H1 (cell line): ENCODE measurements around the gene VPS9D1. TPM values are rescaled to one million over a fixed set of nuclear protein-coding genes. Genes with fewer than 3 reads are reported as not detected.

Source experiments
- CTCF ChIA-PET: fragments of 300-600 bp; sonication (Branson Sonifier 250); formaldehyde crosslinking; loops from one replicate; lab custom pipeline; 2021; ENCODE audit not compliant: partially characterized antibody; lab: Charles Lee
- POLR2A ChIA-PET: fragments of 300-600 bp; sonication (Branson Sonifier 250); formaldehyde crosslinking; loops from one replicate; lab custom pipeline; 2021; ENCODE audit warnings: inconsistent platforms; ENCODE audit not compliant: partially characterized antibody; lab: Charles Lee
- DNase-seq, 2 experiments: peaks; one replicate each; pipeline versions ENCODE4 v3.0.0 to v3.0.0-alpha.2; 2010 to 2022; ENCODE audit warnings: low spot score in 2 of 2, low read depth in 1 of 2, mixed read lengths in 1 of 2
- FAIRE-seq: peaks from 2 replicates; lab custom pipeline; 2011; peaks lifted over from hg19 to GRCh38; lab: Jason Lieb, UNC
- H2AFZ ChIP-seq: 2 replicates; pipeline ENCODE4 v1.8.1; 2012; ENCODE audit warnings: low read length, inconsistent platforms
- H2AK5ac ChIP-seq: 2 replicates; pipeline ENCODE4 v1.6.1; 2013; ENCODE audit warnings: low read depth, low read length
- H2BK120ac ChIP-seq: replicated peaks from 2 replicates; pipeline ENCODE3; 2013; ENCODE audit warnings: low read depth, low read length, inconsistent platforms
- H2BK12ac ChIP-seq: 2 replicates; pipeline ENCODE4 v1.6.1; 2013; ENCODE audit warnings: low read depth, low read length
- H2BK15ac ChIP-seq: 2 replicates; pipeline ENCODE4 v1.6.1; 2013; ENCODE audit warnings: low read length
- H2BK20ac ChIP-seq: 2 replicates; pipeline ENCODE4 v1.6.1; 2013; ENCODE audit warnings: low read length
- H2BK5ac ChIP-seq: 2 replicates; pipeline ENCODE4 v1.6.1; 2013; ENCODE audit warnings: low read depth, low read length
- H3K14ac ChIP-seq: 2 replicates; pipeline ENCODE4 v1.6.1; 2013; ENCODE audit warnings: inconsistent platforms; ENCODE audit not compliant: insufficient read length
- H3K18ac ChIP-seq: 2 replicates; pipeline ENCODE4 v1.6.1; 2013; ENCODE audit warnings: low read length; ENCODE audit errors: extremely low read depth
- H3K23ac ChIP-seq: 2 replicates; pipeline ENCODE4 v1.6.1; 2013; ENCODE audit warnings: inconsistent platforms; ENCODE audit not compliant: insufficient read length
- H3K23me2 ChIP-seq: 2 replicates; pipeline ENCODE4 v1.6.1; 2013; ENCODE audit warnings: low read depth, low read length
- H3K27ac ChIP-seq: 2 replicates; pipeline ENCODE4 v1.6.1; 2011; ENCODE audit warnings: low read depth, low read length, inconsistent platforms
- H3K27me3 ChIP-seq, 4 experiments: replicated peaks in 1 of 4; 1 replicate in 1 of 4; 2 replicates in 3 of 4; pipeline versions ENCODE4 v1.6.1 to v1.8.1; 2011 to 2013; ENCODE audit warnings: low read length in 3 of 4, mild to moderate bottlenecking in 3 of 4, inconsistent platforms in 2 of 4, mixed read lengths in 2 of 4, moderate library complexity in 1 of 4; ENCODE audit not compliant: control insufficient read depth in 3 of 4, insufficient read depth in 3 of 4; ENCODE audit errors: extremely low read depth in 1 of 4
- H3K36me3 ChIP-seq, 4 experiments: 2 replicates each; pipeline versions ENCODE4 v1.6.1 to v1.8.1; 2011 to 2013; ENCODE audit warnings: mild to moderate bottlenecking in 4 of 4, low read length in 3 of 4, moderate library complexity in 2 of 4, control low read depth in 1 of 4, inconsistent platforms in 1 of 4; ENCODE audit not compliant: insufficient read depth in 4 of 4, control insufficient read depth in 2 of 4
- H3K4ac ChIP-seq: replicated peaks from 2 replicates; pipeline ENCODE3; 2013; ENCODE audit warnings: low read length, low read depth, mixed read lengths, inconsistent platforms; ENCODE audit not compliant: insufficient read length
- H3K4me1 ChIP-seq, 4 experiments: replicated peaks in 1 of 4; 1 replicate in 1 of 4; 2 replicates in 3 of 4; pipeline versions ENCODE4 v1.6.1 to v1.8.1; 2011 to 2013; ENCODE audit warnings: low read length in 3 of 4, inconsistent platforms in 2 of 4, mixed read lengths in 1 of 4; ENCODE audit not compliant: insufficient read depth in 4 of 4, control insufficient read depth in 3 of 4
- H3K4me2 ChIP-seq, 2 experiments: 2 replicates each; pipeline versions ENCODE4 v1.6.1 to v1.8.1; 2011 to 2013; ENCODE audit warnings: low read depth in 2 of 2, low read length in 2 of 2, control low read depth in 1 of 2, inconsistent platforms in 1 of 2, mild to moderate bottlenecking in 1 of 2; ENCODE audit not compliant: insufficient read depth in 1 of 2
- H3K4me3 ChIP-seq, 4 experiments: fragments of 200-600, 300-600 bp in 1 of 4; sonication (generic), shearing (Covaris generic), sonication (Bioruptor Twin) in 1 of 4; 2 replicates each; pipeline versions ENCODE4 v1.5.1 to v1.8.1; 2011 to 2016; ENCODE audit warnings: low read length in 4 of 4, low read depth in 3 of 4, control low read depth in 2 of 4, inconsistent platforms in 2 of 4, mild to moderate bottlenecking in 2 of 4, mixed read lengths in 1 of 4, moderate library complexity in 1 of 4; ENCODE audit not compliant: insufficient read depth in 2 of 4; ENCODE audit errors: extremely low read depth in 1 of 4
- H3K56ac ChIP-seq: replicated peaks from 2 replicates; pipeline ENCODE3; 2013; ENCODE audit warnings: low read depth, mild to moderate bottlenecking, mixed read lengths, low read length, inconsistent platforms; ENCODE audit not compliant: insufficient read length
- H3K79me1 ChIP-seq: 2 replicates; pipeline ENCODE4 v1.6.1; 2013; ENCODE audit warnings: low read depth, low read length, control low read depth
- H3K79me2 ChIP-seq, 2 experiments: 2 replicates each; pipeline versions ENCODE4 v1.6.1 to v1.8.1; 2012 to 2013; ENCODE audit warnings: low read length in 2 of 2, mild to moderate bottlenecking in 2 of 2, inconsistent platforms in 1 of 2; ENCODE audit not compliant: insufficient read depth in 2 of 2, control insufficient read depth in 1 of 2
- H3K9ac ChIP-seq, 4 experiments: replicated peaks in 1 of 4; 1 replicate in 1 of 4; 2 replicates in 3 of 4; pipeline versions ENCODE4 v1.6.1 to v1.8.1; 2011 to 2013; ENCODE audit warnings: low read depth in 3 of 4, low read length in 3 of 4, control low read depth in 2 of 4, mild to moderate bottlenecking in 2 of 4, moderate library complexity in 2 of 4, inconsistent platforms in 1 of 4; ENCODE audit errors: extremely low read depth in 1 of 4
- H3K9me3 ChIP-seq, 2 experiments: 2 replicates each; pipeline versions ENCODE4 v1.6.1 to v1.8.1; 2012 to 2013; ENCODE audit warnings: mild to moderate bottlenecking in 2 of 2, moderate library complexity in 2 of 2, control low read depth in 1 of 2, inconsistent platforms in 1 of 2, low read depth in 1 of 2, low read length in 1 of 2, mixed read lengths in 1 of 2; ENCODE audit not compliant: insufficient read depth in 2 of 2
- H4K20me1 ChIP-seq, 2 experiments: replicated peaks in 1 of 2; 2 replicates each; pipeline versions ENCODE3 to v1.8.1; 2011 to 2013; ENCODE audit warnings: inconsistent platforms in 2 of 2, low read length in 2 of 2, mild to moderate bottlenecking in 1 of 2; ENCODE audit not compliant: insufficient read depth in 2 of 2, control insufficient read depth in 1 of 2
- H4K5ac ChIP-seq: 2 replicates; pipeline ENCODE4 v1.6.1; 2013; ENCODE audit warnings: low read length, low read depth, mixed read lengths, inconsistent platforms; ENCODE audit not compliant: insufficient read length
- H4K8ac ChIP-seq: 2 replicates; pipeline ENCODE4 v1.8.0; 2013; ENCODE audit warnings: mild to moderate bottlenecking, moderate library complexity, low read length, inconsistent platforms; ENCODE audit not compliant: insufficient read depth; ENCODE audit errors: extremely low read depth
- H4K91ac ChIP-seq: replicated peaks from 2 replicates; pipeline ENCODE3; 2013; ENCODE audit warnings: low read length, mixed read lengths, inconsistent platforms; ENCODE audit not compliant: insufficient read length
- BRCA1 ChIP-seq: IDR thresholded peaks from 2 replicates; pipeline ENCODE4 v1.6.1; 2012; ENCODE audit warnings: low read depth, low read length, improper control_type of control experiment
- CBX5 ChIP-seq: fragments of 300-800, 300-1000 bp; sonication (generic); IDR thresholded peaks from 2 replicates; pipeline ENCODE4 v1.7.1; 2016; ENCODE audit warnings: antibody characterized with exemption, low read length, low read depth
- EP300 ChIP-seq, 2 experiments: IDR thresholded peaks; 1 replicate in 1 of 2; 2 replicates in 1 of 2; pipeline ENCODE4 v1.6.1; 2011 to 2012; ENCODE audit warnings: low read depth in 2 of 2, low read length in 2 of 2, mild to moderate bottlenecking in 2 of 2, borderline replicate concordance in 1 of 2, inconsistent platforms in 1 of 2, moderate library complexity in 1 of 2
- NANOG ChIP-seq: IDR thresholded peaks from 2 replicates; pipeline ENCODE4 v1.6.1; 2011; ENCODE audit warnings: low read length, low read depth, mild to moderate bottlenecking, inconsistent platforms; ENCODE audit not compliant: insufficient read depth, poor library complexity, severe bottlenecking
- POLR2A ChIP-seq, 2 experiments: IDR thresholded peaks; 1 replicate in 1 of 2; 2 replicates in 1 of 2; pipeline ENCODE4 v1.6.1; 2011; ENCODE audit warnings: low read depth in 2 of 2, low read length in 2 of 2, mild to moderate bottlenecking in 2 of 2; ENCODE audit errors: control extremely low read depth in 1 of 2
- RAD21 ChIP-seq, 2 experiments: IDR thresholded peaks in 1 of 2; conservative IDR thresholded peaks in 1 of 2; 2 replicates each; pipeline ENCODE4 v1.6.1; 2011; ENCODE audit warnings: low read depth in 2 of 2, low read length in 2 of 2, improper control_type of control experiment in 1 of 2, inconsistent platforms in 1 of 2, mild to moderate bottlenecking in 1 of 2, moderate library complexity in 1 of 2
- RBBP5 ChIP-seq: IDR thresholded peaks from 2 replicates; pipeline ENCODE4 v1.7.1; 2012; ENCODE audit warnings: low read depth, mild to moderate bottlenecking, inconsistent platforms, low read length, moderate library complexity, borderline replicate concordance
- TBP ChIP-seq: IDR thresholded peaks from 2 replicates; pipeline ENCODE4 v1.6.1; 2011; ENCODE audit warnings: low read depth, low read length, improper control_type of control experiment
- USF2 ChIP-seq: IDR thresholded peaks from 2 replicates; pipeline ENCODE4 v1.6.1; 2011; ENCODE audit warnings: low read length, improper control_type of control experiment
- ZNF274 ChIP-seq: IDR thresholded peaks from 2 replicates; pipeline ENCODE4 v1.7.0; 2012; ENCODE audit warnings: low read length, borderline replicate concordance; ENCODE audit errors: extremely low read depth
- WGBS, 2 experiments: shearing (Covaris generic) in 1 of 2; methylation state at CpG; one replicate each; pipeline versions ENCODE4 v1.1.6 to v1.1.7; 2013 to 2015; ENCODE audit warnings: low lambda C conversion rate in 2 of 2, mixed read lengths in 2 of 2, inconsistent platforms in 1 of 2, low coverage in 1 of 2, missing lambda C conversion rate in 1 of 2; ENCODE audit not compliant: insufficient replicate concordance in 2 of 2, insufficient coverage in 1 of 2, insufficient read length in 1 of 2; ENCODE audit errors: extremely low coverage in 1 of 2, missing lambda C conversion rate in 1 of 2; 5-methylcytosine and 5-hydroxymethylcytosine counted together
- polyA plus RNA-seq, 7 experiments: library from polyadenylated mRNA; depleted of rRNA in 3 of 7; stranded (reverse) in 5 of 7; unstranded in 2 of 7; fragments of >200 nt in 5 of 7; fragments of 200-250 nt in 2 of 7; gene quantifications; 1 replicate in 5 of 7; 2 replicates in 1 of 7; 4 replicates in 1 of 7; pipeline versions ENCODE4 v1.2.1 to v1.2.3, GENCODE V29; 2011 to 2013; ENCODE audit warnings: missing spikeins in 2 of 7, mixed read lengths in 2 of 7
- total RNA-seq: library from RNA; stranded (reverse); fragmentation: NEBNext Ultra II Directional; extraction: Animal tissue kit (Norgen Biotek cat#: 25700); gene quantifications from 2 replicates; pipeline ENCODE4 v1.2.1, GENCODE V29; 2021

VPS9D1 gene
- total and polyA plus RNA-seq, 2 of the 8 experiments (the other 6 are each of a cell fraction or from before 2014, with no cell fraction given): 2.9 to 5.4 TPM

GRCh38 chr16:89733322-89733721 is 12.6 kb upstream of the VPS9D1 start:
- H3K9me3 ChIP-seq: no peaks in the 10 kb centered on the region
- CTCF ChIA-PET: interaction anchor here (1.1 kb wide), 2 partner anchors 9 to 28 kb away, joined by 3 to 5 read pairs; no protein-coding TSS in a partner anchor
- H3K27ac ChIP-seq: no peak overlapping the region
- peaks cover 0 to 7% of the 10 kb centered on the region in 2 experiments for H4K20me1 ChIP-seq
- no peak overlapping the region for H3K18ac ChIP-seq
- H2BK20ac ChIP-seq: no peak overlapping the region
- H3K23me2 ChIP-seq: no peaks in the 10 kb centered on the region
- no peak overlapping the region for H4K8ac ChIP-seq
- no peak overlapping the region for H4K5ac ChIP-seq
- H3K4me2 ChIP-seq: no peak overlapping the region
- no peak overlapping the region for H3K4ac ChIP-seq
- DNase-seq: no peak
- H4K91ac ChIP-seq: no peak overlapping the region
- no peak overlapping the region for H2AFZ ChIP-seq
- no peak overlapping the region for H2BK15ac ChIP-seq
- no peak for TF ChIP-seq RBBP5
- no peak for TF ChIP-seq POLR2A (IDR thresholded peaks at IDR 0.05; ENCODE audit: control extremely low read depth in 1 of 2, low read depth in 2 of 2, low read length in 2 of 2)
- no peak for TF ChIP-seq USF2
- no peak for TF ChIP-seq TBP
- TF ChIP-seq NANOG: no peak
- TF ChIP-seq BRCA1: no peak
- TF ChIP-seq CBX5: no peak
- no peak for TF ChIP-seq ZNF274
- TF ChIP-seq RAD21 (IDR thresholded peaks at IDR 0.05 in 1 of 2, conservative IDR thresholded peaks at IDR 0.05 in 1 of 2; ENCODE audit: low read depth in 2 of 2, low read length in 2 of 2): no peak
- TF ChIP-seq EP300 (IDR thresholded peaks at IDR 0.05; ENCODE audit: borderline replicate concordance in 1 of 2, low read depth in 2 of 2, low read length in 2 of 2): no peak
- TF ChIP-seq, all 59 proteins: peak for 0
- Histone ChIP-seq H3K56ac (no peak overlapping the region), H3K27me3 (no peaks in the 10 kb centered on the region), H3K23ac (no peak overlapping the region), H2BK5ac (no peak overlapping the region), H3K4me1 (peaks cover 0 to 6% (median 1%) of the 10 kb centered on the region in 4 experiments; a peak in 4 of 7 replicates), H2AK5ac (no peak overlapping the region), H2BK12ac (no peak overlapping the region), H2BK120ac (no peak overlapping the region), H3K79me2 (no peaks in the 10 kb centered on the region), H3K14ac (no peak overlapping the region), H3K4me3 (no peak overlapping the region), H3K79me1 (no peaks in the 10 kb centered on the region), H3K9ac (no peak overlapping the region), H3K36me3 (peaks cover 9 to 25% (median 18%) of the 10 kb centered on the region in 4 experiments)
- FAIRE-seq: no peak
- POLR2A ChIA-PET: interaction anchor here (0.6 to 16.1 kb wide), 7 partner anchors 9 to 84 kb away, joined by 3 to 193 read pairs (median 4); partner anchors contain the start of gene VPS9D1
- WGBS, 2 experiments: 89% methylated on average over 17 of the region's 17 CpGs; no CpG with 5 or more reads in 1 of the 2 experiments
